Measurements from ENCODE around the gene STK24. TPM values are rescaled to one million over a fixed set of nuclear protein-coding genes. Genes with fewer than 3 reads are reported as not detected.
"Not testable (repeated sequence)": the region's sequence is repeated elsewhere in the genome, so short reads cannot be mapped to it uniquely, and the experiment has no call there.

Gene STK24
- total RNA-seq, 2 experiments from 2014 or later = 129 TPM

DNA sequence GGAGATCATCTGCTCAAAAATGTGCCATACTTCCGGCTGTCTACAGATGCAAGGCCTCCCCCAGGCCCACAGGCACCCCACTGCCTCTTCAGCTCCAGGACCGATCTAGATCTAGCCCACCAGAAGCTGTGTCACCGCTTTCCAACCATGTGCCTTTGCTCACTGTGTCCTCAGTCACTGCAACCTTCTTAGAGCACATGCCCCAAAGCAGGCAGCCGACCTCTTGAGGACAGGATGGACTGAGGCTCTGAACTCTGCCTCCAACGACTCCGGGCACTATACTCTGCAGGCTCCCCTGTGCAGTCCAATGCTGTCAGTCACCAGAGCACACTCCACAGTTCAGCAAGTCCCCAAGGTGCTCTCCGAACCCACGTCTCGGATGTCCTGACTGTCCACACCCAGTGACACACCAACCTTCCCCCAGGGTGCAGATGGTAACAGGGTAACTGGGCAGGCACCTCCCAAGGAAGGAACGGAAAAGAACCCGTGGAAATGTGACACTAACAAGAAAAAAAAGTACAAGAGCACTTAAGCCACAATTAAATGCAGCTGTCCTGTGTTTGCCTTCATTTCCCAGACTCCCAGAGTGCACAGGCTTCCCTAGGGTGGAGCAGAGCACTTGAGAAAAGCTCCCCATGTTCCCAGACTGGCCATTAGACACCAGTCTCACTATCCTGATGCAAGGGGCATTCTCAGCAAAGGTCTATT is 4.8 kb downstream of the STK24 start:
- peak overlapping the region; percentile 67 for H3K4me3 Mint-ChIP-seq
- H3K27ac Mint-ChIP-seq = peak overlapping the region; percentile 81
- H3K4me1 Mint-ChIP-seq = peaks cover 77% of the 10 kb centered on the region
- H3K27me3 Mint-ChIP-seq = no peaks in the 10 kb centered on the region
- H3K9me3 Mint-ChIP-seq = peaks cover 12% of the 10 kb centered on the region
- no peak for DNase-seq
- peaks cover 54% of the 10 kb centered on the region for H3K36me3 Mint-ChIP-seq

DNA sequence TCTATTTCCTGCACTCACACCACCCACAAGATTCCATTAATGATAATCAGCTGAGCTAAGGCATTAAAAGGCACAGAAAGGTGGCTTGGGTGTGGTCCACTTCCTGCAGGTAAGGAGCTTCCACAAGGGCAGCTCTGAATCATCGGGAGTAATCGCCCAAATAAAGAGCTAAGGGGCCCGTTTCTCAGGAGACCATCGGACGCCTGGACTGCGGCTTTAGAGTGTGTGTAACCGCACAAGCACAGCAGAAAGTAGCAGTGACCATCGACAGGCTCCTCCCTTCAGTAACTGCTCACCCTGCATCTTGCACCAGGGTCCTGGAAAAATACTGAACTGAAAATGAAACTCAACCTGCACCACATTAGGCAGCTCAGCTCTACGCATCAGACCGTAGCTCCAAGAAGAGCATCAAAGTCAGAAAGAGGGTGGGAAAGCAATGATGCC is 6.0 kb downstream of the STK24 start:
- H3K36me3 Mint-ChIP-seq = peaks cover 57% of the 10 kb centered on the region
- DNase-seq = peak; percentile 57
- H3K4me3 Mint-ChIP-seq = peak overlapping the region; percentile 67
- peaks cover 89% of the 10 kb centered on the region for H3K4me1 Mint-ChIP-seq
- peak overlapping the region; percentile 81 for H3K27ac Mint-ChIP-seq
- H3K9me3 Mint-ChIP-seq = peaks cover 12% of the 10 kb centered on the region
- H3K27me3 Mint-ChIP-seq = no peaks in the 10 kb centered on the region

DNA sequence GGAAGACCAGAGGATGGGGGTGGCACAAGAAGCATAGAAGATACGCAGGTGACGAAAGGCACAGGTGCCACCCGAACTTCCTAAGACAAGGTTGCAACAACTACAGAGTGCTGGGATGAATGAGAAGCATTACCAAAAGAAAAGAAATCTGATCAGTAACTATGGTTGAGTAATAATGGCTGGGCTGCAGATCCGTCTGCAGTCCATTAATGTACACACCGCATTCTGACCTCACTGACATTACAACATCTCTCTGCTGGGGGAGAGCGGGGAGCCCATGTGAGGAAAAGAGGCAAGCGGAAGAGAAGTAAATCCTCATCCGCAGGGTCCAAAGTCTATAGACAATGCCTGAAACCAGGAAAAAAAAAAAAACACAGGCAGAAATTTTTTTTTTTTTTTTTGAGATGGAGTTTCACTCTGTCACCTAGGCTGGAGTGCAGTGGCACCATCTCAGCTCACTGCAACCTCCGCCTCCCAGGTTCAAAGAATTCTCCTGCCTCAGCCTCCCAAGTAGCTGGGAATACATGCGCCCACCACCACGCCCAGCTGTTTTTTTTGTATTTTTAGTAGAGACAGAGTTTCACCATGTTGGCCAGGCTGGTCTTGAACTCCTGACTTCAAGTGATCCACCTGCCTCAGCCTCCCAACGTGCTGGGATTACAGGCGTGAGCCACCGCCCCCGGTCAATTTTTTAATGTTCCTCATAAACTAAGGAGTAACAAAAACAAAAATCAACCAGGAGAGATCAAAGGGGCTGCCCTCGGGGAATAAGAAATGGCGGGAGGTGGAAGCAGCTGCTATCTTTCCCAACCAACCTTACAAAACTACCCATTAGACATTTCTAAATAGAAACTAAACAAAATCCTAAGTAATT is 7.2 kb downstream of the STK24 start:
- H3K9me3 Mint-ChIP-seq = peaks cover 12% of the 10 kb centered on the region

DNA sequence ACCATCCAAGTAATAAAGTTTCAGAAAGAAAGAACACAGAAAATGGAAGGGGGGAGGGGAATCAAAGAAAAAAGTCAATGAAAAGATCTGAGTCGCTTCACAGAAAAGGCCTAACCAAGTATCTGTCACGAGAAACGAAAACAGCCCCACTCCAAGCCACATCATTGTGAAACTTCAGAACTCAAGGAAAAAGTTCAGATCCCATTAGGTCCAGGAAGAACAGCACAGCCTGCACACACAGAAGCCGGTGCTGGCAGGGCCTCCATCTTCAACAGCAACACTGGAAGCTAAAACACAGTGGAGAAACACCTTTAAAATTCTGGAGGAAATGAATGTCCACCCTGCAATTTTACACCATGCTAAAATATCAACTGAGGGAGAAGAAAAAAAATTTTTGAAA is 8.0 kb downstream of the STK24 start:
- DNase-seq = no peak
- Mint-ChIP-seq H3K9me3 (peaks cover 12% of the 10 kb centered on the region), H3K27me3 (no peaks in the 10 kb centered on the region), H3K36me3 (peaks cover 48% of the 10 kb centered on the region), H3K4me3 (peak overlapping the region; percentile 6), H3K4me1 (peaks cover 95% of the 10 kb centered on the region), H3K27ac (peak overlapping the region; percentile 88)

More for the DNA sequence above, 7.2 kb downstream of the STK24 start:
- peak overlapping the region; percentile 88 for H3K27ac Mint-ChIP-seq
- not testable (repeated sequence) for H3K27me3 Mint-ChIP-seq, DNase-seq
- peaks cover 53% of the 10 kb centered on the region for H3K36me3 Mint-ChIP-seq
- peaks cover 95% of the 10 kb centered on the region for H3K4me1 Mint-ChIP-seq
- H3K4me3 Mint-ChIP-seq = peak overlapping the region; percentile 5

DNA sequence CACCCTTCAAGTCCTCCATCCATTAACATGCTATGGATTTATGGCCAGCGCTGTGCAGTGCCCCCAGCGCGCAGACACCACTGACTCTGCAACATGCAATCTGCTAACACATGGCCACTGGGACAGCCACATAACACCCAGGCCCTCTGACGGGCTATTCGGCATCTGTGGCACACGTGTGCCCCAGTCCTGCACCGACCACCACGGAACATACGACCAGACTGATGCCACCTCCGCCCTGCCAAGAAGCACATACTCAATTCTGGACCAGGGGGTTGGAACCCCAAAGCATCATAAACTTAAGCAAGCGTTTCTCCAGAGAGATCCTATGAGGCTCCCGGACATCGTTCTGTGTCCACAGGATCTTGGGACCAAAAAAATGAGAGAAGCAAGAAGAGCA is 9.8 kb downstream of the STK24 start:
- Mint-ChIP-seq H3K27me3 (no peaks in the 10 kb centered on the region), H3K27ac (peak overlapping the region; percentile 88), H3K36me3 (peaks cover 46% of the 10 kb centered on the region), H3K4me1 (peaks cover 94% of the 10 kb centered on the region), H3K4me3 (peak overlapping the region; percentile 57), H3K9me3 (peaks cover 12% of the 10 kb centered on the region)
- no peak for DNase-seq

DNA sequence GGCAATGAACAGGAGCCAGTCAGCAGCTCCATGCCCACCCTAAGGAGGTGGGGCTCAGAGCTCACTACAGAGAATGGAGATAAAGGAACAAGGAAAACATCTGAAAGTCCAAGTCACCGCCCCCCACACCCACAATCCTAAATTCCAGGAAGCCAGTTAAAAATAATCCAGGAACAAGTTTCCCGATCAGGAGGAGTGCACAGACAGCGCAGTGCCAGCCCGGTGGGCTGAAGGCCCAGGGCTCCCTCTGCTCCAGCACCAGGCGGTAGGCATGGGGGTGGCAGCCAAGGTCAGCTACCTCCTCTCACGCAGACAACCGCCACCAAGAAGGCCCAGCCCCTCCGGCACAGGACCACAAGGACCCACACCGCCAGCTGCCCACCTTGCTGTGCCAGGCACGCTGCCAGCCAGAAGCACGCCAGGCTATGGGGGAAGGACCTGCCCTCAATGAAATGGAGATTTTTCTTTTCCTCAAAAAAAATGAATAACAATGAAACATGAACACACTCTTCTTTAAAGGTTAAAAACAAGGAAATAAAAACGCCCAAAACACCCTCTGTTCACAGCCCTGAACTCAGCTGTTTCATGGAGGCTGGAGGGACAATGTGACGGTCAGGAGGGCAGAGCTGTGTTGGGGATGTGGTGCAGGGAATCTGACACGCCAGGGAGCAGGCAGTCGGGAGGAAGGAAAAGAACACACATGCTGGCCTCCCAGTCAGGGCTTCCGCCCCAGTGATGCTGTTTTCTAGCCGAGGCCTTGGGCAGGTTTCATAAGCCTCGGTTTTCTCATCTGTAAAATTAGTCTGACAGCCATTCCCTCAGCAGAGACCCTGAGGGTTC is 11.0 kb downstream of the STK24 start:
- Mint-ChIP-seq H3K36me3 (peaks cover 52% of the 10 kb centered on the region), H3K27ac (peak overlapping the region; percentile 88), H3K27me3 (no peaks in the 10 kb centered on the region), H3K9me3 (peaks cover 12% of the 10 kb centered on the region), H3K4me3 (peak overlapping the region; percentile 22), H3K4me1 (peaks cover 90% of the 10 kb centered on the region)
- no peak for DNase-seq

DNA sequence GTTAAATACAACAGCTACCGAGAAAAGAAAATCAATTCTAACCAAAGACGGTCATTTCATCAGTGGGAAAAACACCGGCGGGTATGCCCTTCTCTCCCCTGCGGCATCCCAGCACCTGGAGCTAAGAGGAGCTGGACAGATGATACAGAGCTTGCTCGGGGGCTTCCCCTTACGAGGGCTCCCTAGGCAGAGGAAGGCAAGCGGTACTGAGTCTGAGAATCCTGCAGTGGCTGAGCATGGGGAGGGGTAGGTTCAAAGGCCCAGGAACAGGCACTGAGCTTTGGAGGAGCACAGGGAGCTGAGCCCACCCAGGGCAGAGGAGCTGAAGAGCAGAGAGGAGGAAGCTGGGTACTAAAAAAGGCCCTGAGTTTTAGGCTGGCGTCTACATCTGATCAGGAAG is 12.7 kb downstream of the STK24 start:
- H3K9me3 Mint-ChIP-seq = peaks cover 8% of the 10 kb centered on the region
- peak overlapping the region; percentile 73 for H3K4me3 Mint-ChIP-seq
- H3K27ac Mint-ChIP-seq = peak overlapping the region; percentile 86
- H3K4me1 Mint-ChIP-seq = peaks cover 87% of the 10 kb centered on the region
- H3K27me3 Mint-ChIP-seq = no peaks in the 10 kb centered on the region
- H3K36me3 Mint-ChIP-seq = peaks cover 56% of the 10 kb centered on the region
- DNase-seq = no peak

DNA sequence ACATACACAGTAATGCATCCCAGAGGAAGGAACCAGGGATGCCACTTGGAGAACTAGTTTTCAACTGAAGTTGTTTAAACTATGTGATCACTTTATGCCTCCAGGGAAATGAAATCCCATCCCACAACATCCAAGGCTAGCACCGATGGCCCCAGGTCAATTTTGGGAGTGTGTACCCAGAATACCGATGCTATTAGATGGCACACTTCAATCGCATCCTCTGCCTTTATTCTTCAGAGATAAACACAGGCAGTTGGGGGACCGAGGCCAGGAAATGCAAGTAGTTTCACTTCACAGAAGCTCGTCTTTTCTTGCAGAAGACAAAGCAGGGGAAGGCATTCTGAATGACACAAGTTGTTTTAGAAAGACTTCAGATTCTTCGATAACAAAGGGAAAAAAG is 13.8 kb downstream of the STK24 start:
- Mint-ChIP-seq H3K27ac (peak overlapping the region; percentile 86), H3K4me3 (peak overlapping the region; percentile 73), H3K27me3 (no peaks in the 10 kb centered on the region), H3K4me1 (peaks cover 84% of the 10 kb centered on the region), H3K9me3 (no peaks in the 10 kb centered on the region), H3K36me3 (peaks cover 51% of the 10 kb centered on the region)
- no peak for DNase-seq

DNA sequence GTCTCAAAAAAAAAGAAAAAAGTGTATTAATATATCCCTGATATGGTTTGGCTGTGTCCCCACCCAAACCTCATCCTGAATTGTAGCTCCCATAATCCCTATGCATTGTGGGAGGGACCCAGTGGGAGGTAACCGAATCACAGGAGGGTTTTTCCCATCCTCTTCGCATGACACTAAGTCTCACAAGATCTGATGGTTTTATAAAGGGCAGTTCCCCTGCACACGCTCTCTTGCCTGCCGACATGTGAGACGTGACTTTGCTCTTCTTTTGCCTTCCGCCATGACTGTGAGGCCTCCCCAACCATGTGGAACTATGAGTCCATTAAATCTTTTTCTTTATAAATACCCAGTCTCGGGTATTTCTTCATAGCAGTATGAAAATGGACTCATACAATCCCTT is 17.7 kb downstream of the STK24 start:
- Mint-ChIP-seq H3K27me3 (no peaks in the 10 kb centered on the region), H3K4me1 (peaks cover 76% of the 10 kb centered on the region), H3K9me3 (no peaks in the 10 kb centered on the region), H3K36me3 (peaks cover 54% of the 10 kb centered on the region), H3K27ac (peak overlapping the region; percentile 36), H3K4me3 (peak overlapping the region; percentile 25)
- DNase-seq = no peak

DNA sequence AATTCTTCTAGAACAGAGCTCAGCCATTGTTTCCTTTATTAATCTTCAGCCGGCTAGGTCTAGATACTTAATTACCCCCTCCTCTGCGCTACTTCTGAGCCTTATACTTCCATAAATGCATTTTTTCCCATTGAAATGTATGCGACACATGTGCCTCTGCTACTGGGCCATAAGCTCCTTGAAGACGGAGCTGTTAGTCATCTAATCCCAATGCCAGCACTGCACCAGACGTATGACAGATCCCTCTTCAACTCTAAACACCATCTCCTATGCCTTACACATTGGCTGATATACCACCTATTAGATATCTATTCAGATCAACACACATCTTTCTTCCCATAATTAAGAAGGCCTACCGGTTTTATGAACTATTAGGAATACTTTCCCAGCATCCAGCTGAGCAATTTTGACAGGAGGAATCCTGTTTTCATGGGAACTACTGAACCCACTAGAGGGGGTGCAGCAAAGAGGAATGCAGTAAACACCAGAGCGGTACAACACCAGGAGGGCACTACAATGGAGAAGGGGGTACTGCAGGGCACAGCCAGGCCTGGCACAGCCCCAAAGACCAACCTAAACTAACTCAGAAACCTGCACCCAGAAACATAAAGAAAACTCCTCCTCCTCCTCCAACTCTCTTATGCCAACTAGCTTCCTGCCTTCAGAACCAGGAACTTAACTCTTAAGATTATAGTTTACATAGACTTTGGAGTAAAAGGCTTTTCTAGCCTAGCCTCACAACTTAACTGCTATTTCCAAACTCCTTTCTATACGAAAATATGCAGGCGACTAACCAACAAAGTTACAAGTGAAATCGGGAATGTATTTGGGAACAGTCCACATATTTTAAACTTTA is 18.7 kb downstream of the STK24 start:
- H3K27ac Mint-ChIP-seq = peak overlapping the region; percentile 55
- H3K4me1 Mint-ChIP-seq = peaks cover 71% of the 10 kb centered on the region
- H3K36me3 Mint-ChIP-seq = peaks cover 56% of the 10 kb centered on the region
- no peaks in the 10 kb centered on the region for H3K9me3 Mint-ChIP-seq
- peak overlapping the region; percentile 3 for H3K4me3 Mint-ChIP-seq
- no peaks in the 10 kb centered on the region for H3K27me3 Mint-ChIP-seq
- DNase-seq = no peak

DNA sequence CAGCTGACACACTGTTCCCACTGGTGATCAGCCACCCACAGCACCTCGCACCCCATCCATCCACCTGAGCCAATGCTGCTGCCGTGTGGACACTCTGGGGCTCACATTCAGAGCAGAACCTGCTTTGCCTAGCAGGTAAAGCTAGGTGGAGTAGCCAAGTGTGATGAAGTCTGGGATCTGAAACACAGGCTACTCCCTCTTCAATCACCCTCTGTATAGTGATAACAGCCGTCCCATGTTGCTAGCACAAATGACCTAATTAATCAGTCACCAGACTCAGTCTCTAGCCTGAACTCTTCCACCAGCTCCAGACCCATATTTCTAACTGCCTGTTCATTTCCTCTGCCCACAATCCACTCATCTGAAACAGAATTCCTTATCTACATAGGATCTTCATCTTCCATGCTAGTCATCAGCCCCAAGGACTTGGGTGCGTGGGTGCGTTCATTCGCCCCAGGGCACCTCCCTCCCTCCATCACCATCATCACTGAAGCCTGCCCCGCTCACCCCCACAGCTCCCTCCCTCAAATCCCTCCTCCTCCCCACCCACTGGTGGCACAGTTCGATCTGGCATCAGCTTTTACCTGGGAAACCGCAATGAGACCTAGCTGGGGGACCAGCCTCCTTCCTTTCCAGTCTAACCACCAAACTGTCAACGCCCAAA is 19.8 kb downstream of the STK24 start:
- Mint-ChIP-seq H3K36me3 (peaks cover 57% of the 10 kb centered on the region), H3K4me3 (no peak overlapping the region), H3K9me3 (no peaks in the 10 kb centered on the region), H3K27ac (peak overlapping the region; percentile 38), H3K27me3 (no peaks in the 10 kb centered on the region), H3K4me1 (peaks cover 69% of the 10 kb centered on the region)
- no peak for DNase-seq

DNA sequence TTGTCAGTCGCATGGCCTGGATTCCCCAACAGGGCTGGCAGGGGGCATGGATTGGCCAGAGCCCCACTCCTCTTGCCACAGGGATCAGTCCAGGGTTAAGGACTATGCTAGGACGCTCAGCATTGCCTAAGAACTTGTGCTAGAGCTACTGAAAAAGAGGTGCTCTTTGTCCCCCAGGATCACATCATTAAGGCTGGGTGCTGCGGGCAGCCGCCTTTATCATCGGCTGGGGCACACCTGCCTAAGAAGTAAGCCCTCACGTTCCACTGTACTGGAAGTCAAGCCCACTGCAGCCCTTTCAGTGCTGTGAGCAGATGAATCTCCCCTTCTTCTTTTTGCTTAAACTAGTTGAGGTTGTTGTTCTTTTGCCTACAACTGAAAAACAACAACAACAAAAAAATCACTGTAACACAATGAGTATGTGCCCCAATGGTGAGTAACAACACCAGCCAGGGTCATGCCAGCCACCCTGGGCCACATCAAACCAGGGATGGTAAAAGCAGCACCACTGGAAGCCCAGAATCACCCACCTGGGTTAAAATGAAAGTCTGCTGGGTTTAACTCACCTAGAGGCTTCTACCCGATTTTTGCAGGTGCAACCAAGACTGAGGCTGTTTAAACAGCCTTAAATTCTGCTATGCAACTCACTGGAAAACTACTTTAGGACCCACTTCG is 20.6 kb downstream of the STK24 start:
- peaks cover 61% of the 10 kb centered on the region for H3K36me3 Mint-ChIP-seq
- H3K27ac Mint-ChIP-seq = no peak overlapping the region
- H3K4me3 Mint-ChIP-seq = no peak overlapping the region

DNA sequence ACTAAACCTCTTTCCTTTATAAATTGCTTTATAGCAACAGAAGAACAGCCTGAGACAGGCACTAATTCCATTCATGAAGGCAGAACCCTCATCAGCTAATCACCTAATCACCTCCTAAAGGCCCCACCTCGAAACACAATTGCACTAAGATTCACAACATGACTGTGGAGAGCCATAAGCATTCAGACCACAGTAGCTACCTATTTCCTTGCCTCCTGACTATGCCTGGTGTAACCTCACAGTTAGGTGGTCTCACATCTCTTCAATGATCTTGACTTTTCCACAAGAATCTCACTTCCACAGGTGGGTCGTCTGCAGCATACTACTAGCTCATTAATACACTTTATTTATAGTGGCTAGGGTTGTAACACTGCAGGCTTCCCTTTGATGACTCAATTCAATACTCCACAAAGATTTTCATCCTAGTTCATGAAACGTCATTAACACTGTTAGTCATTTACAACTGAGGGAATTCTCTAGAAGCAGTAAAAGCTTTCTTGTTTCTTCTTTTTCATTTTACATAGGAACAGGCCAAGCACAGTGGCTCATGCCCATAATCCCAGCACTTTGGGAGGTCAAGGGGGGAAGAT is 27.1 kb downstream of the STK24 start:
- DNase-seq = no peak
- Mint-ChIP-seq H3K36me3 (peaks cover 49% of the 10 kb centered on the region), H3K4me3 (no peak overlapping the region), H3K4me1 (peaks cover 67% of the 10 kb centered on the region), H3K27me3 (no peaks in the 10 kb centered on the region), H3K27ac (peak overlapping the region; percentile 75), H3K9me3 (peaks cover 4% of the 10 kb centered on the region)

More for the DNA sequence above, 20.6 kb downstream of the STK24 start:
- DNase-seq = no peak
- no peaks in the 10 kb centered on the region for H3K9me3 Mint-ChIP-seq
- H3K27me3 Mint-ChIP-seq = no peaks in the 10 kb centered on the region
- peaks cover 72% of the 10 kb centered on the region for H3K4me1 Mint-ChIP-seq
